SK-N-SH (cell line): Measurements from ENCODE around the gene DVL2. TPM values are rescaled to one million over a fixed set of nuclear protein-coding genes. Genes with fewer than 3 reads are reported as not detected.

Experiments
- CTCF ChIA-PET: fragments of 300-600, 350-600 bp; formaldehyde crosslinking; extraction: SDS; loops from one replicate; lab custom pipeline; 2021; lab: Yijun Ruan, JAX
- POLR2A ChIA-PET: fragments of 350-600 bp; sonication (Branson Sonifier 250); formaldehyde crosslinking; extraction: SDS; loops from one replicate; lab custom pipeline; 2020; ENCODE audit warnings: antibody characterized with exemption, inconsistent platforms; lab: Yijun Ruan, JAX
- DNase-seq: peaks from one replicate; pipeline ENCODE4 v3.0.0; 2012
- H2AFZ ChIP-seq: fragments of 200-600 bp; sonication (generic); 2 replicates; pipeline ENCODE4 v1.8.1; 2016; ENCODE audit warnings: antibody characterized with exemption, mild to moderate bottlenecking, low read depth
- H3F3A ChIP-seq: fragments of 200-600 bp; sonication (generic); replicated peaks from 2 replicates; pipeline ENCODE3; 2016; ENCODE audit warnings: antibody characterized with exemption, mild to moderate bottlenecking; ENCODE audit not compliant: insufficient read depth
- H3K27ac ChIP-seq, 2 experiments: fragments of 200-500 bp in 1 of 2; fragments of 200-600 bp in 1 of 2; sonication (Bioruptor generic) in 1 of 2; sonication (generic), shearing (Covaris generic) in 1 of 2; 2 replicates each; pipeline versions ENCODE4 v1.5.1 to v1.6.1; 2014 to 2016; ENCODE audit warnings: low read depth in 2 of 2, inconsistent platforms in 1 of 2, low read length in 1 of 2, mild to moderate bottlenecking in 1 of 2, mixed read lengths in 1 of 2
- H3K27me3 ChIP-seq: fragments of 200-600 bp; sonication (generic), shearing (Covaris generic); 2 replicates; pipeline ENCODE4 v1.6.1; 2016; ENCODE audit warnings: mixed run types; ENCODE audit not compliant: insufficient read depth
- H3K36me3 ChIP-seq, 2 experiments: fragments of 200-500 bp in 1 of 2; fragments of 200-600 bp in 1 of 2; sonication (Bioruptor generic) in 1 of 2; sonication (generic) in 1 of 2; replicated peaks in 1 of 2; 2 replicates each; pipeline versions ENCODE3 to v1.5.1; 2014 to 2016; ENCODE audit warnings: low read length in 1 of 2, mild to moderate bottlenecking in 1 of 2; ENCODE audit not compliant: insufficient read depth in 2 of 2, control insufficient read depth in 1 of 2
- H3K4me1 ChIP-seq, 2 experiments: fragments of 200-500 bp in 1 of 2; fragments of 200-600 bp in 1 of 2; sonication (Bioruptor generic) in 1 of 2; sonication (generic), shearing (Covaris generic) in 1 of 2; 2 replicates each; pipeline versions ENCODE4 v1.5.1 to v1.6.1; 2014 to 2016; ENCODE audit warnings: low read depth in 1 of 2, low read length in 1 of 2, mixed run types in 1 of 2; ENCODE audit not compliant: insufficient read depth in 2 of 2, control insufficient read depth in 1 of 2
- H3K4me2 ChIP-seq: fragments of 200-600 bp; sonication (generic), shearing (Covaris generic); 2 replicates; pipeline ENCODE4 v1.6.1; 2017; ENCODE audit warnings: mixed run types
- H3K4me3 ChIP-seq, 2 experiments: fragments of 200-500 bp in 1 of 2; fragments of 200-600 bp in 1 of 2; sonication (Bioruptor generic) in 1 of 2; sonication (generic), shearing (Covaris generic) in 1 of 2; 2 replicates each; pipeline versions ENCODE4 v1.5.1 to v1.8.1; 2014 to 2016; ENCODE audit warnings: low read depth in 2 of 2, inconsistent platforms in 1 of 2, low read length in 1 of 2, mild to moderate bottlenecking in 1 of 2, mixed read lengths in 1 of 2, moderate library complexity in 1 of 2
- H3K79me2 ChIP-seq: fragments of 200-600 bp; sonication (generic); 2 replicates; pipeline ENCODE4 v1.8.1; 2017; ENCODE audit warnings: mild to moderate bottlenecking; ENCODE audit not compliant: insufficient read depth
- H3K9ac ChIP-seq: fragments of 200-600 bp; sonication (generic); 2 replicates; pipeline ENCODE4 v1.6.1; 2017; ENCODE audit warnings: mixed run types
- H3K9me2 ChIP-seq: fragments of 200-600 bp; sonication (generic); 2 replicates; pipeline ENCODE4 v1.6.1; 2017; ENCODE audit warnings: mixed run types
- H3K9me3 ChIP-seq: fragments of 200-600 bp; sonication (generic); 2 replicates; pipeline ENCODE4 v1.6.1; 2017; ENCODE audit warnings: mixed run types, mild to moderate bottlenecking, moderate library complexity
- H4K20me1 ChIP-seq: fragments of 200-600 bp; sonication (generic); 2 replicates; pipeline ENCODE4 v1.6.1; 2017; ENCODE audit warnings: mild to moderate bottlenecking, mixed run types; ENCODE audit not compliant: insufficient read depth
- CTCF ChIP-seq: fragments of 200-600 bp; sonication (generic); IDR thresholded peaks from 2 replicates; pipeline ENCODE4 v1.6.1; 2017; ENCODE audit warnings: antibody characterized with exemption, mild to moderate bottlenecking, moderate library complexity
- ELF1 ChIP-seq: IDR thresholded peaks from 2 replicates; pipeline ENCODE4 v1.4.0; 2012
- EP300 ChIP-seq, 2 experiments: IDR thresholded peaks; 2 replicates each; pipeline versions ENCODE4 v1.4.0 to v1.6.1; 2012; ENCODE audit warnings: borderline replicate concordance in 1 of 2, low read depth in 1 of 2, low read length in 1 of 2
- FOSL2 ChIP-seq: IDR thresholded peaks from 2 replicates; pipeline ENCODE4 v1.4.0; 2012; ENCODE audit warnings: low read depth, mild to moderate bottlenecking, moderate library complexity, borderline replicate concordance
- FOXJ3 ChIP-seq: sonication (generic); formaldehyde crosslinking; IDR thresholded peaks from 2 replicates; pipeline ENCODE4 v1.5.1; 2020; ENCODE audit warnings: mild to moderate bottlenecking, missing genetic modification reagents
- GABPA ChIP-seq: IDR thresholded peaks from 2 replicates; pipeline ENCODE4 v1.4.0; 2012; ENCODE audit warnings: low read depth, mild to moderate bottlenecking
- JUND ChIP-seq: IDR thresholded peaks from 2 replicates; pipeline ENCODE4 v1.4.0; 2012
- MEF2A ChIP-seq: IDR thresholded peaks from 2 replicates; pipeline ENCODE4 v1.4.0; 2012; ENCODE audit warnings: low read depth, borderline replicate concordance
- MXI1 ChIP-seq: IDR thresholded peaks from 2 replicates; pipeline ENCODE4 v1.6.1; 2012; ENCODE audit warnings: mild to moderate bottlenecking, low read depth, low read length, improper control_type of control experiment
- NFIC ChIP-seq: IDR thresholded peaks from 2 replicates; pipeline ENCODE4 v1.4.0; 2012; ENCODE audit warnings: borderline replicate concordance
- PBX3 ChIP-seq: IDR thresholded peaks from 2 replicates; pipeline ENCODE4; 2012
- RAD21 ChIP-seq: IDR thresholded peaks from 2 replicates; pipeline ENCODE4 v1.6.1; 2012; ENCODE audit warnings: mild to moderate bottlenecking, low read length
- RCOR1 ChIP-seq: fragments of 150-350 bp; IDR thresholded peaks from 2 replicates; pipeline ENCODE4 v1.6.1; 2017; ENCODE audit warnings: antibody characterized with exemption, low read length
- RFX5 ChIP-seq: IDR thresholded peaks from 2 replicates; pipeline ENCODE4 v1.6.1; 2012; ENCODE audit warnings: mild to moderate bottlenecking, improper control_type of control experiment, low read length
- RXRA ChIP-seq: IDR thresholded peaks from 2 replicates; pipeline ENCODE4 v1.4.0; 2012; ENCODE audit warnings: low read depth, mild to moderate bottlenecking, borderline replicate concordance
- TAF1 ChIP-seq: IDR thresholded peaks from 2 replicates; pipeline ENCODE4 v1.6.1; 2012; ENCODE audit warnings: low read depth, mild to moderate bottlenecking, low read length, moderate library complexity, borderline replicate concordance
- TCF12 ChIP-seq: IDR thresholded peaks from 2 replicates; pipeline ENCODE4 v1.4.0; 2012
- TEAD4 ChIP-seq: IDR thresholded peaks from 2 replicates; pipeline ENCODE4 v1.4.0; 2012; ENCODE audit warnings: mild to moderate bottlenecking, borderline replicate concordance; ENCODE audit not compliant: insufficient read depth
- USF2 ChIP-seq: fragments of 150-350 bp; IDR thresholded peaks from 2 replicates; pipeline ENCODE4 v1.6.1; 2017; ENCODE audit warnings: antibody characterized with exemption, low read length, low read depth, borderline replicate concordance
- YY1 ChIP-seq: IDR thresholded peaks from 2 replicates; pipeline ENCODE4 v1.4.0; 2012; ENCODE audit warnings: low read depth, mild to moderate bottlenecking
- WGBS: methylation state at CpG from one replicate; pipeline ENCODE4 v1.1.6; 2017; ENCODE audit warnings: low lambda C conversion rate; 5-methylcytosine and 5-hydroxymethylcytosine counted together
- polyA plus RNA-seq, 3 experiments: library from polyadenylated mRNA; depleted of rRNA; stranded (reverse); fragments of >200 nt; gene quantifications; 2 replicates each; pipeline ENCODE4 v1.2.3, GENCODE V29; 2012

DVL2 gene
- polyA plus RNA-seq, 1 of the 3 experiments (the other 2 are of a cell fraction), result 8.3 TPM

GRCh38 chr17:7225711-7226331, 8.5 kb downstream of the DVL2 start:
- POLR2A ChIA-PET, result interaction anchor here (1.0 to 1.4 kb wide), 2 partner anchors 8 to 180 kb away, joined by 3 read pairs; partner anchors contain the start of gene DVL2

GRCh38 chr17:7224661-7225111, 9.6 kb downstream of the DVL2 start:
- Histone ChIP-seq H3K27me3 (no peaks in the 10 kb centered on the region), H3K9me2 (no peaks in the 10 kb centered on the region), H3K36me3 (peaks cover 44 to 73% of the 10 kb centered on the region in 2 experiments), H3K4me1 (peaks cover 0 to 19% of the 10 kb centered on the region in 2 experiments; a peak in 2 of 4 replicates), H2AFZ (no peak overlapping the region), H3F3A (peaks cover 32% of the 10 kb centered on the region), H4K20me1 (peaks cover 1% of the 10 kb centered on the region; the same call in 1 of the 2 replicates), H3K4me2 (no peak overlapping the region), H3K9me3 (no peaks in the 10 kb centered on the region), H3K27ac (no peak overlapping the region), H3K4me3 (no peak overlapping the region), H3K79me2 (peaks cover 24% of the 10 kb centered on the region), H3K9ac (no peak overlapping the region)
- ChIA-PET POLR2A (interaction anchor here (1.4 to 4.9 kb wide), 3 partner anchors 10 to 179 kb away, joined by 3 to 27 read pairs (median 6); partner anchors contain the start of gene DVL2), CTCF (interaction anchor here (2.3 to 3.5 kb wide), 2 partner anchors 10 to 72 kb away, joined by 8 to 15 read pairs; no protein-coding TSS in a partner anchor)
- no peak for DNase-seq
- WGBS, result 81% methylated on average over 5 of the region's 15 CpGs
- no peak for TF ChIP-seq TAF1
- no peak for TF ChIP-seq RCOR1
- TF ChIP-seq ELF1, result no peak
- TF ChIP-seq FOXJ3 (CRISPR knock-in tag), result no peak
- no peak for TF ChIP-seq TCF12
- no peak for TF ChIP-seq PBX3
- TF ChIP-seq MXI1, result no peak
- no peak for TF ChIP-seq USF2
- no peak for TF ChIP-seq NFIC
- TF ChIP-seq JUND, result no peak
- no peak for TF ChIP-seq GABPA
- TF ChIP-seq EP300 (IDR thresholded peaks at IDR 0.05; ENCODE audit: borderline replicate concordance in 1 of 2, low read depth in 1 of 2, low read length in 1 of 2), result no peak
- TF ChIP-seq TEAD4, result no peak
- TF ChIP-seq MEF2A, result no peak

More at GRCh38 chr17:7225711-7226331, 8.5 kb downstream of the DVL2 start:
- H3K9me3 ChIP-seq, result no peaks in the 10 kb centered on the region
- peak overlapping the region in 1 of 2 experiments; percentile 17; a peak in 1 of 4 replicates for H3K27ac ChIP-seq
- H3K79me2 ChIP-seq, result peaks cover 26% of the 10 kb centered on the region
- H3K9me2 ChIP-seq, result no peaks in the 10 kb centered on the region
- no peaks in the 10 kb centered on the region for H3K27me3 ChIP-seq
- no peak for TF ChIP-seq RXRA
- TF ChIP-seq CTCF, result no peak
- TF ChIP-seq PBX3, result no peak
- TF ChIP-seq FOSL2, result no peak
- TF ChIP-seq RFX5, result no peak
- no peak for TF ChIP-seq RAD21
- no peak for TF ChIP-seq YY1
- peaks cover 13% of the 10 kb centered on the region for H4K20me1 ChIP-seq
- peaks cover 25% of the 10 kb centered on the region for H3F3A ChIP-seq
- H3K4me3 ChIP-seq, result no peak overlapping the region
- no peak for DNase-seq
- WGBS, result 86% methylated on average over 8 of the region's 21 CpGs
- CTCF ChIA-PET, result interaction anchor here (0.6 to 2.3 kb wide), 2 partner anchors 71 to 96 kb away, joined by 3 to 8 read pairs; no protein-coding TSS in a partner anchor
- H3K36me3 ChIP-seq, result peaks cover 48 to 84% of the 10 kb centered on the region in 2 experiments
- H3K4me1 ChIP-seq, result peaks cover 0 to 13% of the 10 kb centered on the region in 2 experiments; a peak in 2 of 4 replicates
- no peak overlapping the region for H3K4me2 ChIP-seq
- H3K9ac ChIP-seq, result no peak overlapping the region
- no peak overlapping the region for H2AFZ ChIP-seq
